ENCODE data around the gene ERMAP.
"Not testable (repeated sequence)": the region's sequence is repeated elsewhere in the genome, so short reads cannot be mapped to it uniquely, and the experiment has no call there.

Gene ERMAP

DNA sequence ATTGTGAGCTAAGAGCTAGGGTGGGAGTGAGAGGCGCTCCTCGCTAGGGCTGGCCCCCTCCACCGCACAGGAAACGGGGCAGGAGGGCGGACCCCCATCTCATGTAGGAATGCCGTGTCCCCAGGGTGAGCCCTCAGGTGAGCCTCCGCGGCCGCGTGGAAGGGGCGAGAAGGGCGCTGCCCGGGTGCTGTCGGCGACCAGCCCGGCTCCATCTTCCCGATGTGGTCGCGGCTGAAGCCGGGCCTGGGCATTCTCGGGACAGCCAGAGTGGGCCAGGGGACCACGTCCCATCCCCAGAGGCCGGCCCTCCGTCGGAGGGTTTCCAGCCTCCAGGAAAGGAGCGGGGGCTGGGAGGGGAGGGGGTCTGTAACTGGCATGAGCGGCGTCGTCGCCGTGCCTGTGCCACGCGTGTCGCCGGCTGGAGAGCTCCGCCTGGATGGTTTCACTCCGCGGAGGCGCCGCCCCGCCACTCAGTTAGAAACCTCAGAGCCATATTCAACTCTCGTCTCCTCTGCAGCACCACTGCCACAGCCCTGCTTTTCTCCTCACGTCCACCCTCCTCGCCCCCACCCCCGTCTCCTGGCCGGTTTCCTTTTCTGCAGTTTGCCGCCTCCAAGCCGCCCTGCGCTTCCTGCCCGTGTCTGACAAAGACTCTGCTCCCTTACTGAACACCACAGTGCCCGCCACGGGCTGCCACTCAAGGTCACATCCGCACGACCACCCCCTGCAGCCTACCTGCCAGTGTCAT, 31.8 kb upstream of the ERMAP start, which contains the start of gene TMEM269:
TMEM269 (plus strand) TSS at position 46 of the 748 bp plus-strand sequence. CDS start 4,903 bp downstream, outside the sequence.
- DNase-seq (ENCODE audit: low spot score in 2 of 2): peak in 1 of 2 donors; percentile 31
- Mint-ChIP-seq H3K36me3 (ENCODE audit: insufficient read depth) (peaks cover 25% of the 10 kb centered on the region), H3K27ac (ENCODE audit: low read depth) (peak within 1 kb of the TSS; percentile 72), H3K9me3 (no peaks in the 10 kb centered on the region), H3K27me3 (no peaks in the 10 kb centered on the region), H3K4me1 (peaks cover 22% of the 10 kb centered on the region), H3K4me3 (peak within 1 kb of the TSS; percentile 78)
- ATAC-seq (replicated peaks; ENCODE audit: extremely low read depth, poor library complexity, severe bottlenecking): peak; percentile 92

DNA sequence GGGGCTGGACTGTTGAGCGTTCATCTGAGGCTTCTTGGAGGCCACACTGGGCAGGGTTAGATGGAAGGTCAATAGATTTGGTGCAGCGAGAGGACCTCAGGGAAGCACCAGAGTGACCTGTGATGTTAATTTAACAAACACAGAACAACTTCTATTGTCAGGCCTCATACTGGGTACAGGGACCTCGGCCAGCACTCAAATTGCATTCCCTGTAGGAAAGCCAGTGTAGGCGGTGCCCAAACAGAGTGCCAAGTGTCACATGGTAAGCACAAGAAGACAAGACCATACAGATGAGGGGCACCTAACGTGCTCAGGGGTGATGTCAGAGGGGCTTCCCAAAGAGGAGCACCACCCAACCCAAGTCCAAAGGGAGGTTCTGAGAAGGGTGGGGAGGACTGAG, 30.8 kb upstream of the ERMAP start:
- Mint-ChIP-seq H3K4me1 (peaks cover 22% of the 10 kb centered on the region), H3K9me3 (no peaks in the 10 kb centered on the region), H3K27me3 (no peaks in the 10 kb centered on the region), H3K27ac (ENCODE audit: low read depth) (peak overlapping the region; percentile 72), H3K4me3 (peak overlapping the region; percentile 78), H3K36me3 (ENCODE audit: insufficient read depth) (peaks cover 18% of the 10 kb centered on the region)
- DNase-seq (ENCODE audit: low spot score in 2 of 2) (no peak), ATAC-seq (replicated peaks; ENCODE audit: extremely low read depth, poor library complexity, severe bottlenecking) (no peak)

DNA sequence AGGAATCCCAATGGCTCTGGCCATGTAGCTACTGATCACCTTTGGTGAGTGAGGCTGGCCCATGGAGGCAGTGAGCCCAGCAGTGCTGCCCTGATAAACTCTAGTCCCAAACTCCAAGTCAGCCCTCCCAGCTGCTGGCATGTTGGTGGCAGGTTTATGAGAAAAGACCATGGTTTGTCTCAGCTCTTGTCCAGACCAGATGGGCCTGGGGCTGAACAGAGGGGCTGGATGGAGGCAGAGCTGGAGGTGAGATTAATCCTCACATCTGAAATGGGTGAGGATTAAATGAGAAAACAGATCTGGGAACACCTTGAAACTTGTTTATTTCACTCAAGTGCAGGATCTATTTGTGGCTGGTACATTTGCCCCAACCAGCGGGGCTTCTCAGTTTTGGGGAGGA, 28.9 kb upstream of the ERMAP start:
- Mint-ChIP-seq H3K4me1 (peaks cover 18% of the 10 kb centered on the region), H3K4me3 (no peak overlapping the region), H3K9me3 (no peaks in the 10 kb centered on the region), H3K27me3 (no peaks in the 10 kb centered on the region), H3K36me3 (ENCODE audit: insufficient read depth) (peaks cover 12% of the 10 kb centered on the region), H3K27ac (ENCODE audit: low read depth) (no peak overlapping the region)
- ATAC-seq (replicated peaks; ENCODE audit: extremely low read depth, poor library complexity, severe bottlenecking) (no peak), DNase-seq (ENCODE audit: low spot score in 2 of 2) (no peak)

DNA sequence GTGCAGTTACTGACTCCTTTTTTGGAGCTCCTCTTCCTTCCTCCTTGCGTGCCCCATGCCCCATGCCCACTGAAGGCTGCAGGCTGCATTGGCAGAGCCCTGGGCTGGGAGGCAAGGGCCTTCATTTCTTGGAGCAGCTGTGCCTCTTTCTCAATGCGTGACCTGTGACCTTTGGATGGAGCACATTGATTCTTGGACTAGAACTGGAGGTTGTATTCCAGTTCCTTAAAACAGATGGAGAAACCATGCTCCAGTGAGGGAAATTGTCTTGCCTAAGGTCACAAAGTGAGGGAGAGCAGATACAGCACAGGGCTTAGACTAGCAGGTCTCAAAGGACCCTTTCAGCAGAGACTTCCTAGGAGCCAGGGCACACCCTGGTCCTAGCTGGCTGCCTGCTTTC, 23.1 kb upstream of the ERMAP start:
- DNase-seq (ENCODE audit: low spot score in 2 of 2) (no peak), ATAC-seq (replicated peaks; ENCODE audit: extremely low read depth, poor library complexity, severe bottlenecking) (no peak)
- no peak overlapping the region for H3K27ac Mint-ChIP-seq (ENCODE audit: low read depth)
- no peaks in the 10 kb centered on the region for H3K4me1 Mint-ChIP-seq
- no peak overlapping the region for H3K4me3 Mint-ChIP-seq
- peaks cover 2% of the 10 kb centered on the region for H3K36me3 Mint-ChIP-seq (ENCODE audit: insufficient read depth)
- no peaks in the 10 kb centered on the region for H3K27me3 Mint-ChIP-seq
- no peaks in the 10 kb centered on the region for H3K9me3 Mint-ChIP-seq

DNA sequence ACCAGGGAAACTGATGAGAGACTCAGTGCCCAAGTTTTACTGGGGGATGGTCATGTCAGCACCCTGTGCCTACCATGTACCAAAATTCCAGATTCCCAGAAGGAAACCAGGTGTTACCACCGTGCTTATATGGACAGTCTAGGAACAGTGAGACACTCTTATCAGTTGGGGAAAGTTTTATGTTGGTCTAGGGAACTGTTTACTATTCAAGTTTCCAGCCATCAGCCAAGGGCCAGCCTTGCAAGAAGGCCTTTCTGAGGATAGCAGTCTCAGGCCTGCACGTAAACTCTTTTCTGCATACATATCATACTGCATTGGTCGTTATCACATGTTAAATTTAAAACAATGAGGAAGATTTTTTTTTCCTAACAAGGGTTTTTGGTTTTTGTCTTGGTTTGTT, 19.5 kb upstream of the ERMAP start:
- H3K9me3 Mint-ChIP-seq: no peaks in the 10 kb centered on the region
- H3K4me1 Mint-ChIP-seq: no peaks in the 10 kb centered on the region
- DNase-seq (ENCODE audit: low spot score in 2 of 2): no peak
- peaks cover 2% of the 10 kb centered on the region for H3K36me3 Mint-ChIP-seq (ENCODE audit: insufficient read depth)
- H3K4me3 Mint-ChIP-seq: no peak overlapping the region
- no peak overlapping the region for H3K27ac Mint-ChIP-seq (ENCODE audit: low read depth)
- H3K27me3 Mint-ChIP-seq: no peaks in the 10 kb centered on the region
- ATAC-seq (replicated peaks; ENCODE audit: extremely low read depth, poor library complexity, severe bottlenecking): no peak

DNA sequence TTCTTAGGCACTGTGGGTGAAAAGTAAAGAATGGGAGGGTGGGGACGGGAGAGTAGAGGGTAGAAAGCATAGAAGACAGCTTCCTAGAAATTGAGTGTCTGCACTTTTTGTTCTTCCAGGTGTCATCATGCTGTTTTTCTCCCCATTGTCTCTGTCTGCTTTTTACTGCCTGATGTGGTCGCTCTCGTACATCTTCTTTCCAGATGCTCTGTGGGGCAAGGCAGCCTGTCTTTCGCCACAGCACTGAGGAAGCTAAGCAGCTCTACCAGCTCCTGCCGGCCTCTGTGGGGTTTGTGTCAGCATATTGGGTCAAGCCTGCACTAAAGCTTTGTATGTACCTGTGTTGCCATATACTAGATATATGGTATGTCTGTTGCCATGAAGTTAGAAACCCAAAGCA, 18.9 kb upstream of the ERMAP start:
- no peaks in the 10 kb centered on the region for H3K9me3 Mint-ChIP-seq
- ATAC-seq (replicated peaks; ENCODE audit: extremely low read depth, poor library complexity, severe bottlenecking) (no peak), DNase-seq (ENCODE audit: low spot score in 2 of 2) (no peak)
- H3K4me3 Mint-ChIP-seq: no peak overlapping the region
- H3K27me3 Mint-ChIP-seq: no peaks in the 10 kb centered on the region
- no peaks in the 10 kb centered on the region for H3K4me1 Mint-ChIP-seq
- H3K36me3 Mint-ChIP-seq (ENCODE audit: insufficient read depth): peaks cover 2% of the 10 kb centered on the region
- H3K27ac Mint-ChIP-seq (ENCODE audit: low read depth): no peak overlapping the region

DNA sequence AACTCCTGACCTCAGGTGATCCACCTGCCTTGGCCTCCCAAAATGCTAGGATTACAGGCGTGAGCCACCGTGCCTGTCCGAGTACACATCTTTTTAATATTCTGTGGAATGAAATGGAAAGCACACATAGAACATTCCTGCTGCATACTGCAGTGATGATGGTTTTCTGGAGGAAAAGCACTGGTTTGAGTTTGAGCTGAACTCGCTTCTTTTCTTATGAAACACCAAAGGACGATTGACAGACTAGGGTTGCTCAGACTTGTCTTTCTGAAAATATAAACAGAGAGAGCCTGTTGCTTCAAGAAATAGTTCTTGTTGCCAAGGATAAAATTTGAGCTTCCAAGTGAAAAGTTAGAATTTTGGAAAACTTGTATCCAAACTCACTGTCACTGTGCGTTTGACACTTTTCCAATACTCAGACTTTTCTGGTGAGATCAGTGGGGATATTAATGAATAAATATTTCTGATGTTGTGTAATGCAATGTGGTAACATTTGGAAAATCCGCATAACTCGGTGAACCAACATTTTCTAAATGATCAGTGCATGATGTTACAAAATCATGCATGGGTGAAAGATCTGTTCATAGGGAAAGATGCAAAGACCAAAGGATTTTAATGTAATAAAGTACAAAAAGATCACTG, 15.0 kb upstream of the ERMAP start:
- peaks cover 2% of the 10 kb centered on the region for H3K36me3 Mint-ChIP-seq (ENCODE audit: insufficient read depth)
- DNase-seq (ENCODE audit: low spot score in 2 of 2) (no peak), ATAC-seq (replicated peaks; ENCODE audit: extremely low read depth, poor library complexity, severe bottlenecking) (no peak)
- no peaks in the 10 kb centered on the region for H3K4me1 Mint-ChIP-seq
- no peaks in the 10 kb centered on the region for H3K27me3 Mint-ChIP-seq
- H3K27ac Mint-ChIP-seq (ENCODE audit: low read depth): no peak overlapping the region
- no peaks in the 10 kb centered on the region for H3K9me3 Mint-ChIP-seq
- no peak overlapping the region for H3K4me3 Mint-ChIP-seq

DNA sequence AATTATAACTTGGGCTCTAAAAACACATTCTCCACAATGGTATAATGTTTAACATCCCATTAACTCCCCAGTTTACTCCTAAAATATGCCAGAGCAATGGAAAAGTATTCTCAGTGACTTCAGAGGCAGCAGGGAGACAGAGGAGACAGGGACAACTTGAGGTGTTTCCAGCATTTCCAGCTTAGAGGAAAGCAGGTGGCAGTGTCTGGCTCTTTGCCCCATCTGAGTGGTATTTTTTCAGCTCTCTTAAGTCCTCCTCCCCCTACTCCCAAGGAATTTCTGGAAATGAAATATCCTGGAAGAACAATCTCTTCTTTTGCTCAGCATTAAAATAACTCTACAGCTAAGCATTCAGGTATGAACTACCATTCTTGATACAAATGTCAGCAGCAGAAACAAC, 10.8 kb upstream of the ERMAP start:
- H3K9me3 Mint-ChIP-seq: no peaks in the 10 kb centered on the region
- no peak overlapping the region for H3K4me3 Mint-ChIP-seq
- peaks cover 2% of the 10 kb centered on the region for H3K36me3 Mint-ChIP-seq (ENCODE audit: insufficient read depth)
- H3K27me3 Mint-ChIP-seq: no peaks in the 10 kb centered on the region
- DNase-seq (ENCODE audit: low spot score in 2 of 2) (no peak), ATAC-seq (replicated peaks; ENCODE audit: extremely low read depth, poor library complexity, severe bottlenecking) (no peak)
- H3K4me1 Mint-ChIP-seq: no peaks in the 10 kb centered on the region
- H3K27ac Mint-ChIP-seq (ENCODE audit: low read depth): no peak overlapping the region

DNA sequence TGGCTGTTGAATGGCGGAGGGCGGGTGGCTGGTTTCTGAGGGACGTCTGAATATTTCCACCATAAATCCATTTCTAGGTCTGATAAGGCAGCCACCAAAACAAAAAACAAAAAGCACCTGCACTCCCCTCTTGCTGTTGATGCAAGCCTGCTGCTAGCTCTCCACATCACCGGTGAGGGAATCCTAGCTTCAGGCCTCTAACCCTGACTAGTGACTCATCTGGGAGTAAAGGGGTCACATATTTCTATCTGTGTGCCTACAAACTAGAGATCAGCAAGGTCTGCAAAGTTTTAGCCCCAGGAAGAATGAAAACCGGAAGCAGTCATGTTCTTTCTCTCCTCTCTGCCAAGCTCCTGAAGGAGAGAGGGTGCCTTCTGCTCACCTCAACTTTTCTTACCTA, 10.3 kb upstream of the ERMAP start:
- no peak for DNase-seq (ENCODE audit: low spot score in 2 of 2)
- Mint-ChIP-seq H3K4me1 (peaks cover 3% of the 10 kb centered on the region), H3K27me3 (no peaks in the 10 kb centered on the region), H3K9me3 (no peaks in the 10 kb centered on the region), H3K27ac (ENCODE audit: low read depth) (no peak overlapping the region), H3K4me3 (no peak overlapping the region), H3K36me3 (ENCODE audit: insufficient read depth) (peaks cover 2% of the 10 kb centered on the region)
- ATAC-seq (replicated peaks; ENCODE audit: extremely low read depth, poor library complexity, severe bottlenecking): no peak

DNA sequence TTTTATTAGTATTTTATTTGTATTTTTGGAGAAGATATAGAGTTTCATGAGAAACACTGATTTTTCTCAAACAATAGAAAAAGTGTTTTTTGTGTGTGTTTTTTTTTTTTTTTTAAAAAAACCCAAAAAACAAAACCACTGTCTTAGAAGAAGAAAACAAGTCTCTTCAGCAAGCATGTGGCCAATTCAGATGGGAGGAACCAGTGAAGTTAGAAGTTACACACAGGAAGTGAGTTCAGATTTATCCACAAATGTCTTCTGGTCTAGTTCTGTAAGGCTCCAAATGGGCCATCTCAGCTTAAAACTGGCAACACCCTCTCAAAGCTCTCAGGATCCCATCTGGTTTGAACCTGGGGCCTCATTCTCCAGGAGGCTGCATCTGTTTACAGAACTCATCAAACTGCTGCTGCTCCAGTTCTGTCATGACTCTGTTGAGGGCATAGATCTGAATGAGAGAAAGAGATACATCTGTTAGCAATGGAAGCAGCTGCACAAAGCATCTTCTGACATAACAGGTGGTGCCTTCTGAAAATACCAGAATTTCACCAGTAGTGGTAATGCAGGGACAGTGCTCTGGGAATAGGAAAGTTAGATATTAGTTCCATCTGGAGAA, 9.8 kb upstream of the ERMAP start:
- peaks cover 5% of the 10 kb centered on the region for H3K4me1 Mint-ChIP-seq
- no peaks in the 10 kb centered on the region for H3K9me3 Mint-ChIP-seq
- peaks cover 2% of the 10 kb centered on the region for H3K36me3 Mint-ChIP-seq (ENCODE audit: insufficient read depth)
- H3K27ac Mint-ChIP-seq (ENCODE audit: low read depth): no peak overlapping the region
- no peaks in the 10 kb centered on the region for H3K27me3 Mint-ChIP-seq
- no peak overlapping the region for H3K4me3 Mint-ChIP-seq
- ATAC-seq (replicated peaks; ENCODE audit: extremely low read depth, poor library complexity, severe bottlenecking) (no peak), DNase-seq (ENCODE audit: low spot score in 2 of 2) (no peak)

DNA sequence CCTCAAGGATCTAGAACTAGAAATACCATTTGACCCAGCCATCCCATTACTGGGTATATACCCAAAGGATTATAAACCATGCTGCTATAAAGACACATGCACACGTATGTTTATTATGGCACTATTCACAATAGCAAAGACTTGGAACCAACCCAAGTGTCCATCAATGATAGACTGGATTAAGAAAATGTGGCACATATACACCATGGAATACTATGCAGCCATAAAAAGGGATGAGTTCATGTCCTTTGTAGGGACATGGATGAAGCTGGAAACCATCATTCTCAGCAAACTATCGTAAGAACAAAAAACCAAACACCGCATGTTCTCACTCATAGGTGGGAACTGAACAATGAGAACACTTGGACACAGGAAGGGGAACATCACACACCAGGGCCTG, 2.1 kb upstream of the ERMAP start:
- H3K9me3 Mint-ChIP-seq; H3K27ac Mint-ChIP-seq (ENCODE audit: low read depth); ATAC-seq (replicated peaks; ENCODE audit: extremely low read depth, poor library complexity, severe bottlenecking); H3K27me3 Mint-ChIP-seq; H3K36me3 Mint-ChIP-seq (ENCODE audit: insufficient read depth); DNase-seq (ENCODE audit: low spot score in 2 of 2); H3K4me3 Mint-ChIP-seq: not testable (repeated sequence)
- H3K4me1 Mint-ChIP-seq: peaks cover 24% of the 10 kb centered on the region

DNA sequence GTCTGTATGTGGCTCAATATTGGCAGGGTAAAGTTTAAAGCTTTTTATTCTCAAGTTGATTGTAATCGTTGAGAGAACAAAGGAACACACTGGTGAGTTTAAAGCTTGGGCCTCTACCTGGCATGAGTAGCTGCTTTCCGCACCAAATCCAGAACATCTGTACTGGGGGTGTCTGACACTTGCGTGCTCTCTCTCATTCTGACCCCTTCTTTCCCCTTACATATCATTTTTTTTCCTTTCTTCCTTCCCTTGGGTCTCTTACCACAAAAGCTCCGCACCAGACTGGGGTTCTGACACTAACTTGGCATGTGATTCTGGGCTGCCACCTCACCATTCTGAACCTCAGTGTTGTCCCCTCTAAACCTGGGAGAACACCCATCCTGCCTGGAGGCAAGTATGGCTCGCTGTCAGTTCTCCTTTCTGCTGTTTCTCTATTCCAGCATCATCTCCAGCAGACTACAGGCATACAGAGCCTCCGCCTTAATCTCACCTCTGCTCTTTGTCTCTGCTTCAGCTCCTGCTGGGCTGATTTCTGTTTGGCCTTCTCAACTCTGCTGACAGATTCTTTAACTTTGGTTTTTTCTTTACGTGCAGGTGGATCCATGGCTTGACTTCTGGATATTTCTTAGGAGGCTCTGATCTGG, 859 bp upstream of the ERMAP start:
- Mint-ChIP-seq H3K9me3 (no peaks in the 10 kb centered on the region), H3K4me3 (peak overlapping the region; percentile 82), H3K36me3 (ENCODE audit: insufficient read depth) (peaks cover 6% of the 10 kb centered on the region), H3K4me1 (peaks cover 27% of the 10 kb centered on the region), H3K27ac (ENCODE audit: low read depth) (peak overlapping the region; percentile 83), H3K27me3 (no peaks in the 10 kb centered on the region)
- no peak for DNase-seq (ENCODE audit: low spot score in 2 of 2)
- no peak for ATAC-seq (replicated peaks; ENCODE audit: extremely low read depth, poor library complexity, severe bottlenecking)

DNA sequence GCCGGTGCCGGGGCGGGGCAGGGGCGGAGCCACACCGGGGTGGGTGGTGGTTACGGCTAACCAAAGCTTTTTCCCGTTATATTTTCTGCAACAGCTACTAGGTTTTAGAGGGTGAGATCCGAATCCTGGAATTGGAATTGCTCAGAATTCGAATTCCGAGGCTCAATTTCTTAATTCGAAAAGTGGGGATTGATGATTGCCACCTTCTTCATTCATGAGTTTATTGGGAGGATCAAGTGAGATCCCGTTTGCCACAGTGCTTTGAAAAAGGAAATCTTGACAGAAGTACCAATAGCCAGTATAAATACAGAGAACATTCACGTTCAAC, 482 bp downstream of the ERMAP start:
- no peak overlapping the region for H3K27ac Mint-ChIP-seq (ENCODE audit: low read depth)
- H3K27me3 Mint-ChIP-seq: no peaks in the 10 kb centered on the region
- peaks cover 22% of the 10 kb centered on the region for H3K4me1 Mint-ChIP-seq
- no peaks in the 10 kb centered on the region for H3K9me3 Mint-ChIP-seq
- no peak for ATAC-seq (replicated peaks; ENCODE audit: extremely low read depth, poor library complexity, severe bottlenecking)
- peak overlapping the region; percentile 82 for H3K4me3 Mint-ChIP-seq
- peaks cover 6% of the 10 kb centered on the region for H3K36me3 Mint-ChIP-seq (ENCODE audit: insufficient read depth)
- no peak for DNase-seq (ENCODE audit: low spot score in 2 of 2)

Data from central memory CD8-positive, alpha-beta T cell (primary cell).